NCI-H187 (cell line): ENCODE data around the gene GARNL3.

Experiments
- DNase-seq, 2 experiments: peaks; one replicate each; lab custom pipeline; 2025; lab: John Stamatoyannopoulos, UW

The GARNL3 gene

DNA sequence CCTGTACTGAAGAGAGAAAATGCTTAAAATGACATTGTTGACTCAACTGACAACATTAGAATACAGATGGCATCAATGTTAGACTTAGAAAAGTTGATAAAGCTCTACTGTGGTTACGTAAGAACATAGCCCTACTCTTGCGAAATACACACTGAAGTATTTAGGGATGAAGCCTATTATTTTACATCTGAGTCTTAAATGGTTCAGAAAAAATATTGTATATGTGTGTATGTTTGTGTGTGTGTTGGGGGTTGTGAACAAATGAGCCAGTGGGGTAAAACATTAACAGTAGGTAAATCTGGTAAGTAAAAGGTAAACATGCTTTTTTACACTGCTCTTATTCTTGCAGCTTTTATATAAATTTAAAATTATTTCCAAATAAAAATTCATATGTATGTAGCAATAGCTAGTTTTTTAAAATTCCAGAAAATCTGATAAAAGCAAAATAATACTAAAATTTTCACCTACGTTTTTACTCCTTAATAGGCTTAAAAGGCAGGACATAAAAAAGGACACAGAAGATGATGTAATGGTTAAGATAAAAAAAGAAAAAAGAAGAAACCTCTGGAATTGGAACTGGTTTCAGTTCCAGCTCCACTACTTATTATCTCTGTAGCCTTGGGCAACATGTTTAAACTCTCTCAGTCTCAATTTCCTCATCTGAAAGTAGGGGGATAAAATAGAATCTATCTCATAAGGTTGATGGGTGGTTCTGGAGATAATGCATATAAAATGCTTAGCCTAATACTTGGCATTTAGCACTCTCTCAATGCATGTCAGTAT lies 44.3 kb downstream of the GARNL3 start:
- no peak for DNase-seq

DNA sequence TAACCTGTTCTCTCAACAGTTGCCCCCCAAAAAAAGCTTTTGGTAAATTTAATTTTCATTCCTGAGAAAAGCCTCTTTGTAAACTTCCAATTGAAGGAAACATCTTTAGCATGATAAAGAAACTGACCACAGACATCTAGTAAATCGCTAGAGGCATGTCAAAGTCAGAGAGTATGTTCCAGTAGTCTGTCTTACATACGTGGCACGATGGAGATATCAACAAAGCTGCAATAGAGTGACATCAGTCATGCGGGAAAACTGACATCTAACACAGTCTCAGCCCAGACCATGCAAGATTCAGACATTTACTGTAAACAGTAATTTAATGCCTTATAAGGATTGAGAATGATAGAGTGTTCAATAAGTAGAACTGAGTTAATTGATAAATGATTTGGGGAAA lies 45.1 kb downstream of the GARNL3 start:
- DNase-seq, result no peak

DNA sequence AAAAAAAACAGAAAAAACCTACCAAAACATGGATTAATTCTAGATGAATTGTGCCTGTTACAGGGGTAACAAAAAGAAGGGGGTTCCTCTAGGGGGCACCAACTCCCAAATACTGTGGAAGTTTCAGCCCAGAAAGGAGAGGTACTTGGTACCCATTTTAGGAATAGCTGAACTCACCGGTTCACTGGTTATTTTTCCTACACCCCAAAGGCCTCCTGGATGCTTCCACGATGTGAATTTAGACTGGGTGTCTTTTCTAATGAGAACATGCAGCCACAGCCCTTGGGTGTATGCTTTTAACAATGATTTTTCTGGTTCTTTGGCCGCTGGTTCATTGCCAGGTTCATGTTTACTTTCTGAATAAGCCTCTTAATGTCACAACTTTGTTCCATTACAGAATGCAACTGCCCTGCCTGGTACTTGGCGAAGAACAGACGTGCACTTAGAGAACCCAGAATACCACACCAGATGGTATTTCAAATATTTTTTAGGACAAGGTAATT lies 46.7 kb downstream of the GARNL3 start:
- no peak for DNase-seq

DNA sequence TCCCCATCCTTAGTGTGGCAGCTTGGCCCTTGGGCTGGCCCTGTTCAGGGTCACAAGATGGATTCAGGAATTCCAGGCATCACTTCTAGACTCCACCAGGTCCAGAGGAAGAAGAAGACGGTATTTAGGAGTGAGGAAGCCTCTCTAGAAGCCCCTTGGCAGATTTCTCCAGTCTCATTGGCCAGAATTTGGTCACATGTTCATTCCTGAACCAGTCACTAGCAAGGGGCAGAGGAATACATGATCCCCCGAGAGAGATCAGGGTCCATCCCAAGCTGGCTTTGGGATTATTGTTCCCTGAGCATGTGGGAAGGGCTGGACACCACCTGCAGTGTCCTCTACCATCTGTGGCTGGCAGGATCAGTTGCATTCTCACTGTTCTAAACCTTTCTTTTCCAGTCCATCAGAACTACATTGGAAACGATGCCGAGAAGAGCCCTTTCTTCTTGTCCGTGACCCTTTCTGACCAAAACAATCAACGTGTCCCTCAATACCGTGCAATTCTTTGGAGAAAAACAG lies 48.5 kb downstream of the GARNL3 start:
- no peak for DNase-seq

DNA sequence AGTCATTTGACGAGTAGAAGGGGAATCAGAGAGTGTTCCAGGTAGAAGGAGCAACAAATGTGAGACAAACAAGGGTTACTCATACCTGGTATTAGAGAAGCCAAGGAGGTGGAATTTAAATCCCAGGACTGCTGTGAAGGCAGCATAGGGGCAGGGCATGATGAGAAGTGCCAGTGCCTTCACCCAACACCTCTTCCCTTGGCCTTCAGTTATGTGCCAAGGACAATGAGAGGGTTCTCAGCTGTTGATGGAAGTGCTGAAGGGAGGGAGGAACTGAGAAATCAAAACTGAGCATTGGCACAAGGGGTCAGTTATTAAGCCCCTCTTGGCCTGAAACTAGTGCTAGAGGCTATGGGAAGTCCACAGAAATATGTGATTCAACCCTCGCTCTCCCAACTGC lies 50.3 kb downstream of the GARNL3 start:
- DNase-seq, result no peak

DNA sequence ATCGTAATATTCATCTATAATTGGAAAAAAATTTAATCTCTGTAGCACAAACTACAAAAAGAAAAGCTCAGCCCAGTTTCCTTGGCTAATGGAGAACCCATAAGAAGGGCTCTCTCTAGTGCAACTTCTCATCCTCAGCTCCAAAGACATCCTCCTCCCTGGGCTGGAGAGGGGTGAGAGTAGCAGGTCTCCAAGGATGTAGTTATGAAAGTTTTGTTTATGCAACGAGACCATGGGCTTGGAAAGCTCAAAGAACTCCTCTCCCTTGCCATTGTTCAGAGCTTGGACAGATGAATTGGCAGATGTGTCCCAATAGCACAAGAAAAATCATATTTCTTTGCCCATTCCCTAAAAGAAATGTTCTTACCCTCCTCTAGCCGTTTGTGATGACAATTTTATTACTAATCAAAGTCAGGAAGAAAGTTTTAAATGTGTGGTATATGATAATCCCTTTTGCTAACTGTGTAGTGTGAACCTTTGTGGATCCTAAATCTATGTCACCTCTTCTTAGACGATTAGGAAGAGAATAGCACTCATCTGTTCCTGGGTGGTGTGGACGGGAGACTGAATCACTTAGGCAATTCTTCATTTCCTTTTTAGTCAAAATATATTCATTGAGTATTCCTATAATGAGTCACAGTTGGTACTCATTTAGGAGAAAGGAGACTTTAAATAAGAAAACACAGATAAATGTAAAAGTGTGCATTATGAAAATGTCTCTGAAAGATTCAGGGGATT lies 52.2 kb downstream of the GARNL3 start:
- DNase-seq, result no peak

DNA sequence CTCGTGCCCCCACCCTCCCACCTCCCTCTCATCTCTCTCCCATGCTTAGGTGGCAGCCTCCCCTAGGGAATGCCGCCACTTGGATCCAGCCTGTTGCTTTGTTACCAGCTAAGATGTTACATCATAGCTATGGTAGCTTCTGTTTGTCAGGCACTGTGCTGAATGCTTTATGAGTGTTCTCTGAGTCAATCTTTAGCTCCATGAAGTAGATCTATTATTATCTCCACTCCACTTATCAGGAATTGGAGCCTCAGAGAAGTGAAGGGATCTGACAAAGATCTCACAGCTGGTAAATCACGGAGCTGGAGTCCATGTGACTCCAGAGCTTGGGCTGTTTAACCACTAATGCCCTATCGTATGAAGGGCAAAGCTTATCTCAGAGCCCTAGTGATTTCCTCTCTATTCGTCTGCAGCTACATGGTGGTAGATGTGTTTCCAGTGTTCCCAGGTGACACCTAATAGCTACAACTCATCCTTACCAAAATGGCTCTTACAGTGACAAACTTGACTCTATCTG lies 54.1 kb downstream of the GARNL3 start:
- DNase-seq, result no peak

DNA sequence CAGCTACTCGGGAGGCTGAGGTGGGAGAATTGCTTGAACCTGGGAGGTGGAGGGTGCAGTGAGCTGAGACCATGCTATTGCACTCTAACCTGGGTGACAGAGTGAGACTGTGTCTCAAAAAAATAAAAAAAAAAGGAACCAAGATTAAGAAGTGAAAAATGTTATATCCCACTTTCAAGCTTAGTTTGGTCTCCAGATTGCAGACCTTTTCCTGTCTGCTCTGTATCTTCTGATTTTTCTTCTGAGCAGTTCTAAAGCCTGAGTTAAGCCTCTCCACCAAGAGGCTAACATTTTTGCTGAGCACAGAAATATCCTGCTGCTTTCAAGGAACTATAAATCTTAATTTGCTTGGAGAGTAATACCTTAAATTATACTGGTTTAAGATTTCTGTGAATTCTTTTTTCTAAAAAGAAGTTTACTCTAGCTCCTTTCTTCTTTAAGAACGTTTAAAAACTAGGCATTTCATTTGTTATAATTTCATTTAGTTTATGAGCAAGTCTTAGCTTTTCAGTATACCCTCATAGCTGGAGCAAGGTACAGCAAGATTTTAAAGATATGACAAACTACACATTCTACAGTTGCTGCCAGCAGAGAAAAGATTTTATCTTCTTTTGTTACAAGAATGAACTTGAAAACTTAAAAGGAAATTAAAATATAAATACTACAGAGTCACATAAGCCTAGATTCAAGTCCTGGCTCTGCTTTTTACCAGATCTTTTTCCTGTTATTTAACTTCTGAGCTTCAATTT lies 55.0 kb downstream of the GARNL3 start:
- DNase-seq, result no peak

DNA sequence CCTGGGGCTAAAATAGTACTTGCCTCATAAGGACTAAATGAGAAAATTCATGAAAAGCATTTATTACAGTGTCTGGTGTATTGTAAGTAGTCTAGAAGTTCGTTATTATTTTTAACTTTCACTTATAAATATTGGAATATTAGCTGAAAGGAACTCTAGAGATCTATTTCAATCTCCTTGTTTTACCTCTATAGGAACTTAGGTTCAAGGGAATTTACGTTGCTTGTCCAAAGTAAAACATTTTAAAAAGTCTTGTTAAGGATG lies 55.5 kb downstream of the GARNL3 start:
- no peak for DNase-seq

DNA sequence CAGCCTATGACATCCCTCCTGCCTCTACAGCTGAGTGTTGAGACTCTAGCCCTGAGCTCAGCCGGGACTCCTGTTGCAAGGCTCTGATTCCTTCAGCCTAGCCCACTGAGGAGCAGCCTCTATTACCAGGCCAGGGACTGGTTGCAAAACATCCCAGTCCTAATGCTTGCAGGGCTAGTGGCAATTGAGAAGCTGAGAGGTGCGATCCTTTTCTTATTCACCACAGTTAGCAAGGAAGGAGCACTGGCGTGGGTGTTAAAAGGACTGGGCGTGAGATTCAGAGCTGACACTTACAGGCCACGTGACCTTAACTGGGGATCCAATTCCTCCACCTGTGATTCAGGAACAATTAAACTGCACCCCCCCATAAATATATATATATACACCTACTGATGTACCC lies 58.8 kb downstream of the GARNL3 start:
- no peak for DNase-seq

DNA sequence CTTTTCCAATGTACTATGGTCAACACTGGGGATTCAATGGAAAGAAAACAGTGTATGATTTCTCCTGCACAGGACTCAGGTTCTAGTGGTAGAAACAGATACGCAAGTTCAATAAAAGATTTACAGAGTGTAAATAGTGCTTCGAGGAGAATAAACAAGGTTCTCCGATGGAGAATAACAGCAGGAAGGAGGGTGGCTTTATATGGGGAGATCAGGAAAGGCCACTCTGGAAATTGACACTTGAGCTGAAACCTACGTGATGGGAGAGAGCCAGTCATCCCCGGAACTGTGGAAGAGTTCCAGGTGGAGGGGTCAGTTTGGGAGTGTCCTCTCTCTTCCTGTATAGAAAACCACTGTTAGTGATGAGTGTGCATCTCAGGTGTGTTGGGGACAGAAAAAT lies 65.9 kb downstream of the GARNL3 start:
- no peak for DNase-seq

DNA sequence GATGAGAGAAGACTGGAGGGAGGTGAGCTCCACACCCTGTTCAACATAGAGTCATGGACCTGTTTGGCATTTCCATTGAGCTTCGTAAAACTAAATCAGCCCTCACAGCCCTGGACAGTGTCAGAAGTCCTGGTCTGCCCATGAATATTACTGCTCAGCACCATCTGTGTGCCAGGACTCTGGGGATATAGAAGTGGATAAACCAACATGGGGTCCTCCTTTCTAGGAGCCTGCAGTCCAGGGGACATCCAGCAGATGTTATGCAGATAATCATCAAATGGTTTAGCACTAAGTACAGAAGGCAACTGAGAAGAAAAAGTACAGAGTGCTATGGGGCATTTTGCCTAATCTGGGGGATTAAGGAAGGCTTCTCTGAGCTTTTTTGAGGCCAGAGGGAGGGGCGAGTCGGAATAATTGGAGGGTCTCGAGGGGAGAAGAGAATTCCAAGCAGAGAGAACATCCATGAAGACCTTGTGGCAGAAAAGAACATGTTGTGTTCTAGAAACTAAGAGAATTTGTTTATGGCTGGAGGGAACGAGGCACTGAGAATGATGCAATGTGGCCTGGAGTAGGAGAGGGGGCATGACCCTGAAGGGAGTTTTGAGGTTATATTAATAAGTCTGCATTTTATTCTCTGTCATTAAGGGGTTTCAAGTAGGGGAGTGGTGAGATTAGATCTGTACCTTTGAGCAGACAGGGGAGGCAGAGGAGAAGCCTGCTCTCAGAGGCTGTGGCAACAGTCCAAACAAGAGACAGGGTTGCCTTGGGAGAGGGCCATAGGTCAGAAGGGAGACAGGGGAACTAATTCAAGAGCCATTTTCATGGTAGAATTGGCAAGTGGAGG lies 68.9 kb downstream of the GARNL3 start:
- no peak for DNase-seq

DNA sequence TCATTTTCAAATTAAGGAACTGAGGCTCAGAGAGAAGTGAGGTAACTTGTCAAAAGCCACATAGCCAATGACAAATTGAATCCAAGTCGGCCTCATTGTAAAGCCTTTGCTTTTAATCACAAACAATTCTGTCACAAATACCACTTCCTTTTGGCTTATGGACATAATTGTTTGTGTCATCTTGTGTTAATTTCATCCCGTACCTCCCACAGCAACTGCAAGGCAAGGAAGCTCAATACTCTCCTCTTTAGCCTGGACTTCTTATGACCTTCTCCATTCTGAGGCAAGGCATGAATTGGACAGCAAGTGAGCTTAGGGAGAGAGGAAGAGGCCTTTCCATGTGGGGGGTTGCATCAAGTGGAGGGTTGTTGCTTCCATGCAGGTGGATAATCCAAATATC lies 70.2 kb downstream of the GARNL3 start:
- DNase-seq, result no peak

DNA sequence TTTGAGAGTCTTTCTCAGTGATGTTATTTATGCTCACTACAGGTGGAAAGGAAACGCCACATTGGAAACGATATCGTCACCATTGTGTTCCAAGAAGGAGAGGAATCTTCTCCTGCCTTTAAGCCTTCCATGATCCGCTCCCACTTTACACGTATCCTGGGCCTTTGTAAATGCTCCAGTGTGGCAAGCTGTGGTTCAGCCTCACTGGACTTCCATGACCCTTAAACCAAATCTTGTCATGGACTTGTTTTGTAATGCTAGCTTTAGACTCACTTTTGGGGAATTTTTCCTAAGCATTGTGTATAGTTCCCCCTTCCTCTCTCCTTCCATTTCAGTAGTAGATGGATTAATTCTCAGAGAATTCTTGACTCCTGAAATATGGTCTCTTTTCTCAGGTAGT lies 71.5 kb downstream of the GARNL3 start:
- no peak for DNase-seq

DNA sequence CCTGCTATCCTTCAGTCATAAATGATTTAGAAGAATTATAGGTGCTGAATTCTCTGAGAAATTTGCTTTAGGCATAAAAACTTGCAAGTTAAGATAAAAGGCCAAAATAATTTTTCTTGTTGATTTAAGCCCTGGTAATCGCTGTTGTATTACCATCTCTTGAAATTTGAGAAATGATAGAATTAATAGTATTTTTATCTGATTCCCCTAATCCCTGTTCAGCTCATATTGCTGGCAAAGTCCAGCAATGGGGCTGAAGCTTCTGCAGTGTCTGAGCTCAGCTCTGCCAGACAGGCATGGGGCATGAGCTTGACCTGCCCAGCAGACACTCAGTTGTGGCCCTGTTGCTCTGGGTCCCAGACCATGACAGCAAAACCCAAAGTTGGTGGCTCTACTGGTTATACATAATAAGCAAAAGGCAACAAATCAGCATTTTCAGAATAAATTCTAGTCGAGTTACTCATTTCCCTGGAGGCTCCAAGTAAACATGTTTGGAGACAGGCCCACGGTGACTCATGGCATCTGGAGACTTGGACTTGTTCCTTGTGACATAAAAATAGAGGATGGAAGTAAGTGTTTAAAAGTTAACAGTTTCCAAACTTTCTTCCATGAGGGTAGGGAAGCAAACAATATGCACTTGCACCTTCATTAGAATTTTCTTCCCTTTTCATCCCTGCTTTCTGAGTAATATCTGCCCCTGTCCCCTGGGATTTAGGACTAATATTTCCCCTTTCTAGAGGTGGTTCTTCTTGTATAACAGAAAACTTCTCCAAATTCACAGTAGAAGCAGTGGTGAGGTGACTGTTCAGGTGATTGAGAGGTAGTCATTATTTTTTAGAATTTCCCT lies 72.2 kb downstream of the GARNL3 start:
- DNase-seq, result no peak

DNA sequence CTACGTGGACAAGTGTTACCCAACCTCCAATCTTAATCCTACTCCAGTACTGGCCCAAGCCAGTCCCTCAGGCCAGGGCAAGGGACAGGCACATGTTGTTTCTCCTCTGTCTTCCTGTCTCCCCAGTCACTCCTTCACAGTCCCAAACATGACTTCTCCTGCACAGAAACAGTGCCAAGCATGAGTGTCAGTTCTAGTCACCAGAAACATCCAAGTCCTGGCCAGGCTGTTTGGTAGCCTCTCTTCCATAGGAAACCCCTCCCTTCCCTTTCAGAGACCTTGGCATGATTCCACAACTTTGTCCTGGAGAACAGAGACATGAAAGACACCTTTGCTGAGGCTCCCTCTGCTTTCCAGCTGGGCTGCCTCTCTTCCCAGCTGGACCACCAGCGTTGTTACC lies 76.1 kb downstream of the GARNL3 start:
- no peak for DNase-seq

DNA sequence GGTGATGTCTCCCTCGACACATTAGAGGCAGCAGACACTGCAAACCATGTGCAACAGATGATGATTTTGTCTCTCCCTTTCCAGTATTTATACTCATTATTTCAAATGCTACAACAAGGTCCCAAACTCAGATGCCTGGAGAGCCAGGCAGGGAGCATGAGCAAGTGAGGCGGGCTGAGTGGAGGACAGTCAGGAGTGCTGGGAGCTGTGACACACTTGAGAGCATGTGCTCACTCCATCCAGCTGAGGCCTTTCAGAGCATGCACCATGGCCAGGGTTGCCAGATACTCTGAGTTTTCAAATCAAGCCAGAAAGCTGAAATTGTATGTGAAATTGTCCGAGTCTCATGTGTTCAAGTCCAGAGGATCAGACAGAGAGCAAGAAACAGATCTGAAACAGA lies 76.6 kb downstream of the GARNL3 start:
- DNase-seq, result no peak

DNA sequence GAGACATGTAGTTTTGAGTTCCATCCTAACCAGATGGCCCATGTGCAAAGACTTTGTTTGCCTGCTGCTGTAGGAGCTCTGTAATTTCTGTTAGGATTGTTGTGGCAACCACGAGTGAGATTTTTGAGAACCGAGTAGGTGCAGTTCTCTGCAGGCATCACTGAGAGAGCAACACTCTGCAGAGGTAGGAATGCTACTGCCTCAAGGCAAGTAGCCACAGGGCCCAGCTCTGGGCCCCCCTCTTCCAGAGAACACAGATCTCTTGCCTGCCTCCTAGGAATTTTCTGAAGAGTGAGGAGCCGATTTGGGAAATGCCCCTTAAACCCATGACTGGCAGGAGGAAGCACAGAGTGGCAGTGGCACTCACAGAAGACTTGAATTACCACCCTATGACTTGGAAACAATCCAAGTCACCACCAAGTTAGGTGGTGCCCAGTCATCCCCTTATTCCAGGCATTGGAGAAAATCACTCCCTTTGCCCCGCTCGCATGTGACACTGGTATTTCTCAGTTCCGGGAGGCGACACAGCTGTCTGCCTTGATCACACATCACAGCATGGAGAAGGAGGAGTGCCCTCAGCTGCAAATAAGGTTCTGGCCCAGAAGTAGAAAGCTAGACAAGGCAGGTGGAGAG lies 79.9 kb downstream of the GARNL3 start:
- DNase-seq, result no peak

DNA sequence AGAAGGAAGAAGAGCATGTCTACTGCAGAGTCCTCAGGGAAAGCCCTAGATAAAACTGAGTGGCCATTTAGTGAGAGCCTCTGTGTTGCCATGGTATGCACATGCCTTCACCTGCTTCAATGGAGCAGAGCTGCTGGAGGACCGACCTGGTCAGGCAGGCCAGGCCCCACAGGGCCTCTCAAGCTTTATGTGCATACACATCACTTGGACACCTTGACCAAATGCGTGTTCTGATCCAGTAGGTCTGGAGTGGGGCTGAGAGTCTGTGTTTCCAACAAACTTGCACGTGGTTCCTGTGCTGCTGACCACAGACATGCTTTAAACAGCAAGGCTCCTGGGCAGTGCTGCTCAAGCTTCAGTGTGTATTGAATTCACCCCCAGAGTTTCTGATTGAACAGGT lies 81.0 kb downstream of the GARNL3 start:
- no peak for DNase-seq

DNA sequence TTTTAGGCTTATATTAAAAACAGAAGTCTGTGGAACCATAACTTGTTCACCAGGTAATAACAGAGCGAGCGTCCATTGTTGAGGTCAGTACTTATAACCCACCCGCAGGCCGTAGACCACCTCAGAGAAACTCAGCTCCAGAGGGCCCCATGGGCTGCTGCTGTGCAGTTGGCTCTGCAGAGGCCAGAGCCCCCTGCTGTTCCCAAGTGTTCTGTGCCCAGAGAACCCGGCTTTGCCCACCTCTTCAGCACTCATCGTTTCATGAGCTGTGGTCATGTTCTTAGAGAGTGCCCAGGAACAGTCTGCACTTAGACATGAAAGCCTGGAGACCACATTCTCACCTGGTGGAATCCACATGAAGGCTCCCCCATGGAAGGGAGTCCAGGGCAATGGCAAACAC lies 82.0 kb downstream of the GARNL3 start:
- no peak for DNase-seq
